ENCODE data around the gene CRISPLD2.
A peak's percentile ranks its signal among the peaks of the same experiment; 100 is the strongest.

Gene CRISPLD2

DNA sequence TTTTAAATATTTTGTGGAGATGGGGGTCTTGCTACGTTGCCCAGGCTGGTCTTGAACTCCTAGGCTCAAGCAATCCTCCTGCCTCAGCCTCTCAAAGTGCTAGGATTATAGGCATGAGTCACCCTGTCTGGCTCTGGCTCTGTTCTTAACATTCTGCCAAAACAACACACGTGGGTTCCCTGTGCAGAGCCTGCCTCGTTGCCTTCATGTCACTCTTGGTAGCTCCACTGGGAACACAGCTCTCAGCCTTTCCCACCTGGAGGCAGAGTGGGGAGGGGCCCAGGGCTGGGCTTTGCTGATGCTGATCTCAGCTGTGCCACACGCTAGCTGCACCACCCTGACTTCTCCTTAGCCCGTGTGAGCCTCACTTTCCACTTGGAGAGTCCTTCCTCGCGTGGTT lies 19.3 kb downstream of the CRISPLD2 start:
- H3K27me3 ChIP-seq (replicated peaks), result no peaks in the 10 kb centered on the region
- in situ Hi-C loops (cut with HindIII; ENCODE audit: low pct_ligation_motif_present, low sequenced_read_pairs), result no loop called here
- peak overlapping the region; percentile 38 for H3K27ac ChIP-seq
- H3K4me3 ChIP-seq (ENCODE audit: low read depth, low read length), result no peak overlapping the region
- H3K36me3 ChIP-seq (replicated peaks), result no peaks in the 10 kb centered on the region
- peak; percentile 70 for DNase-seq
- no peak for TF ChIP-seq CTCF (IDR thresholded peaks at IDR 0.05; ENCODE audit: low read depth, low read length, missing control alignments)

GRCh38 chr16:84839956-84840355 lies 20.2 kb downstream of the CRISPLD2 start:
- H3K27me3 ChIP-seq (replicated peaks), result no peaks in the 10 kb centered on the region
- H3K4me3 ChIP-seq (ENCODE audit: low read depth, low read length), result no peak overlapping the region
- TF ChIP-seq CTCF (IDR thresholded peaks at IDR 0.05; ENCODE audit: low read depth, low read length, missing control alignments), result no peak
- H3K27ac ChIP-seq, result peak overlapping the region; percentile 56
- DNase-seq, result peak; percentile 92
- peaks cover 4% of the 10 kb centered on the region for H3K36me3 ChIP-seq (replicated peaks)
- in situ Hi-C loops (cut with HindIII; ENCODE audit: low pct_ligation_motif_present, low sequenced_read_pairs), result no loop called here

- DNase-seq, result no peak
- in situ Hi-C loops (cut with HindIII; ENCODE audit: low pct_ligation_motif_present, low sequenced_read_pairs), result no loop called here
- peaks cover 4% of the 10 kb centered on the region for H3K36me3 ChIP-seq (replicated peaks)
- no peaks in the 10 kb centered on the region for H3K27me3 ChIP-seq (replicated peaks)
- TF ChIP-seq CTCF (IDR thresholded peaks at IDR 0.05; ENCODE audit: low read depth, low read length, missing control alignments), result no peak
- H3K27ac ChIP-seq, result peak overlapping the region; percentile 56
- no peak overlapping the region for H3K4me3 ChIP-seq (ENCODE audit: low read depth, low read length)
Observed at GRCh38 chr16:84840687-84841627, 21.2 kb downstream of the CRISPLD2 start.

DNA sequence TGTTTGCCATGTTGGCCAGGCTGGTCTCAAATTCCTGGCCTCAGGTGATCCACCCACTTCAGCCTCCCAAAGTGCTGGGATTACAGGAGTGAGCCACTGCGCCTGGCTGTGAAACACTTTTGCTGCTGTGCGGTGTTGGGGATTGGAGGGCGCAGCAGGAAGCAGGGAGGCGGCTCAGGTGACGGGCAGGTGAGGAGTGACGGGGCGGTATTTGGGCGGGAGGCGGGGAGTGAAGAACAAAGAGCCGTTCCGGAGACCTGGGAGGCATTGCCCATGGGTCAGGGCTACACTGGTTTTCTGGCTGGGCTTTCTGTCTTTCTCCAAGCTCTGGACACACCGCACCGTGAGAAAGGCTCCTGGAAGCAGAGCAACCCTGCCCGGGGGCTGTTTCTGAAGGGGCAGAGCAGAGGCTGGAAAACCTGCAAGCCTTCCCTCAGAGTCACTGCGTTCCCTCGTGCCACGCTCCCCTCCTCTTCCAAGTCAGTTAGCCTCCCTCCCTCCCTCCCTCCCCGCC lies 22.1 kb downstream of the CRISPLD2 start:
- TF ChIP-seq CTCF (IDR thresholded peaks at IDR 0.05; ENCODE audit: low read depth, low read length, missing control alignments), result no peak
- H3K27me3 ChIP-seq (replicated peaks), result no peaks in the 10 kb centered on the region
- H3K36me3 ChIP-seq (replicated peaks), result peaks cover 8% of the 10 kb centered on the region
- no peak overlapping the region for H3K4me3 ChIP-seq (ENCODE audit: low read depth, low read length)
- DNase-seq, result no peak
- in situ Hi-C loops (cut with HindIII; ENCODE audit: low pct_ligation_motif_present, low sequenced_read_pairs), result no loop called here
- no peak overlapping the region for H3K27ac ChIP-seq

GRCh38 chr16:84842516-84843148 lies 22.8 kb downstream of the CRISPLD2 start:
- Histone ChIP-seq H3K27me3 (replicated peaks) (no peaks in the 10 kb centered on the region), H3K36me3 (replicated peaks) (peaks cover 8% of the 10 kb centered on the region)
- no peak for DNase-seq

More at GRCh38 chr16:84842516-84843148, 22.8 kb downstream of the CRISPLD2 start:
- Histone ChIP-seq H3K27ac (no peak overlapping the region), H3K4me3 (ENCODE audit: low read depth, low read length) (no peak overlapping the region)
- no peak for TF ChIP-seq CTCF (IDR thresholded peaks at IDR 0.05; ENCODE audit: low read depth, low read length, missing control alignments)
- in situ Hi-C loops (cut with HindIII; ENCODE audit: low pct_ligation_motif_present, low sequenced_read_pairs), result no loop called here

Measured in brain microvascular endothelial cell (primary cell).